Upper lobe of left lung (tissue), 4 donors: ENCODE results near the gene PPP1R13B.

Experiments
- CTCF ChIP-seq, 6 experiments: fragments of 450-650 bp in 4 of 6; fragments of 200-600 bp in 2 of 6; sonication (generic) in 2 of 6; IDR thresholded peaks; one replicate each; pipeline ENCODE4 v1.5.1; 2016 to 2019; ENCODE audit warnings: antibody characterized with exemption in 6 of 6
- EP300 ChIP-seq, 4 donors: sonication (generic); formaldehyde crosslinking; IDR thresholded peaks; one replicate each; pipeline ENCODE4 v1.5.1; 2017; ENCODE audit warnings: antibody characterized with exemption in 4 of 4, control low read depth in 2 of 4
- POLR2A ChIP-seq, 4 donors: fragments of 450-650 bp; IDR thresholded peaks; one replicate each; pipeline ENCODE4 v1.5.1; 2016 to 2017; ENCODE audit warnings: antibody characterized with exemption in 4 of 4, mild to moderate bottlenecking in 2 of 4
- POLR2AphosphoS5 ChIP-seq, 2 donors: sonication (generic); formaldehyde crosslinking; IDR thresholded peaks; one replicate each; pipeline ENCODE4 v1.5.1; 2017; ENCODE audit warnings: antibody characterized with exemption in 2 of 2

GRCh38 chr14:103748534-103748857 lies 98.9 kb downstream of the PPP1R13B start:
- no peak for TF ChIP-seq EP300 (IDR thresholded peaks at IDR 0.05)
- TF ChIP-seq CTCF (IDR thresholded peaks at IDR 0.05) = no peak
- TF ChIP-seq POLR2A (IDR thresholded peaks at IDR 0.05) = no peak
- no peak for TF ChIP-seq POLR2AphosphoS5 (IDR thresholded peaks at IDR 0.05)
